ENCODE measurements around the gene ENTPD7.
"Not testable (repeated sequence)": the region's sequence is repeated elsewhere in the genome, so short reads cannot be mapped to it uniquely, and the experiment has no call there.

The ENTPD7 gene

GRCh38 chr10:99746166-99746565, 86.9 kb downstream of the ENTPD7 start:
- DNase-seq (ENCODE audit: low read depth) = not testable (repeated sequence)

DNA sequence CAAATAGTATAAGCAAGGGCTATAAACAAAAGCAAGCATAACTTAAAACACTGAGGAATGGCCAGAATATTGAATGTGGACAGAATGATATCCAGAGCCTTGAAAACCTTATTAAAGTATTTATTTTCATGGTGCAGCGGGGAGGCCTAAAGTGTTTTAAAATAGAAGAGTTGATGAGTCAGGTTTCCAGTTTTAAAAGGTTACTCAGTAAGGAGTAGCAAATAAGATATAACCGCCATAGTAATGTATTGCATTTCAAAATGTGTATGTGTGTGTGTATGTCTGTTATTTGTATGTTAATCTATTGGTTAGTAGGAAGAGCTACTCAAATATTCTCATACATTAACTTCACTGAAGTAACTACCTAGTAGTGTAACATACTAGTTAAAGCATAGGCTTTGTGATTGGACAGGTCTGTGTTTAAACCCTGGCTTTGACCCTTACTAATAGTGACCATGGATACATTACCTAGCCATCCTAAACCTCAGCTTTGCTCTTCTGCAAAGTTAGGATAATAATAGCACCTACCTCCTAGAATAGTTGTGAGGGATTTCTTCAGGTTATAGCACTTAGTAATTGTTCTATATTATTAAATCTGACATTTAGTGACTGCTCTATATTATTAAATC, 89.6 kb downstream of the ENTPD7 start:
- DNase-seq (ENCODE audit: low read depth) = no peak

DNA sequence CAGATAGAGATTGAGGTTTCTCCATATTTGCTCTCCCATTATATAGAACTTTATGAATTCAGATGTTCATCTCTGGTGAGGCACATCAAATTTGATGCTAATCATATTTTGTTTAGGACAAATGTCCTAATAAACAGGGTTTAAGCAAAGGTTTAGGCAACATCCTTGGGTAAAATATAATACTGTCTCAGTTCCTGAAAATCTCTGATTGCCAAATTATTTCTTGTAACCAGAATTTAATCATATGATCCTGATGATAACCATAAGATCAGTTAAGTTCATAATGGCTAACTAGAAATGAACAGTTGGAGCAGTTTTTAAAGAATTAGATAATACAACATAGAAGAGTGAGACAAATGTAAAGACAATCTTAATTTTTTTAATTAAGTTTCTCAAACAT, 91.3 kb downstream of the ENTPD7 start:
- no peak for DNase-seq (ENCODE audit: low read depth)

DNA sequence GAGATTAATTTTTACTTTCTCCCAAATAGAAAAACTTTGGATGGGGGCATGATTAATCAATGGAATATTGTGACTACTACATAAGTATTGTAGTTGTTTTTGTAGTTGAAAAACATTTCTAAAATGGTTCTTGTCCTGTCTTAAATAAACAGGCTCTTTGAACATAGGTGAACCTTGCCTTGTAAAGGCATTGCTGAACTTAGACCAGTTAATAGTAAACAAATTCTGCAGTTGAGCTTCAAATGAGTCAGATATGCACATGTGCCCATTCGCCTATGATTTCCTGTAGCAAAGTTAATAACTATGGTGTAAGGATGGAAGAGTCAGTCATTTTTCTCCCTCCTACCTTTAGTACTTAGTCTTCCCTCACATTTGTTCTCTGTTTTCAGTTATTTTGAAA, 95.4 kb downstream of the ENTPD7 start:
- no peak for DNase-seq (ENCODE audit: low read depth)
